GM23338 (cell line): ENCODE data around the gene SLX4. TPM values are rescaled to one million over a fixed set of nuclear protein-coding genes. Genes with fewer than 3 reads are reported as not detected.

Experiments used
- ATAC-seq: fragments of 200-7000 bp; cut with Tn5 transposase; 3 replicates; pipeline ENCODE4 v1.9.1; 2020
- DNase-seq: peaks from one replicate; pipeline ENCODE4 v3.0.0-alpha.2; 2015; ENCODE audit warnings: low spot score
- H2AFZ ChIP-seq: fragments of 200-600 bp; sonication (generic); 2 replicates; pipeline ENCODE4 v1.8.0; 2016; ENCODE audit warnings: antibody characterized with exemption, mild to moderate bottlenecking, moderate library complexity
- H3F3A ChIP-seq: fragments of 200-600 bp; sonication (generic); replicated peaks from 2 replicates; pipeline ENCODE4 v1.8.0; 2017; ENCODE audit warnings: antibody characterized with exemption, mixed run types, low read depth
- H3K27ac ChIP-seq: fragments of 200-600 bp; sonication (generic); 2 replicates; pipeline ENCODE4 v1.6.1; 2016; ENCODE audit warnings: low read depth
- H3K27me3 ChIP-seq: fragments of 200-600 bp; sonication (generic); 2 replicates; pipeline ENCODE4 v1.8.0; 2016; ENCODE audit warnings: mild to moderate bottlenecking, mixed run types, moderate library complexity; ENCODE audit not compliant: insufficient read depth
- H3K36me3 ChIP-seq: fragments of 200-600 bp; sonication (generic); 2 replicates; pipeline ENCODE4 v1.8.0; 2016; ENCODE audit warnings: mild to moderate bottlenecking; ENCODE audit not compliant: insufficient read depth
- H3K4me1 ChIP-seq: fragments of 200-600 bp; sonication (generic); 2 replicates; pipeline ENCODE4 v1.8.0; 2016; ENCODE audit warnings: mild to moderate bottlenecking, moderate library complexity; ENCODE audit not compliant: insufficient read depth
- H3K4me2 ChIP-seq: fragments of 200-600 bp; sonication (generic); 2 replicates; pipeline ENCODE4 v1.7.1; 2017; ENCODE audit warnings: mixed run types
- H3K4me3 ChIP-seq: fragments of 200-600 bp; sonication (generic); 2 replicates; pipeline ENCODE4 v1.6.1; 2016; ENCODE audit warnings: mixed run types
- H3K79me2 ChIP-seq: fragments of 200-600 bp; sonication (generic); replicated peaks from 2 replicates; pipeline ENCODE4 v1.8.0; 2017; ENCODE audit warnings: mild to moderate bottlenecking; ENCODE audit not compliant: insufficient read depth
- H3K9me2 ChIP-seq: fragments of 200-600 bp; sonication (generic); 2 replicates; pipeline ENCODE4 v1.8.0; 2017; ENCODE audit not compliant: insufficient read depth
- H4K20me1 ChIP-seq: fragments of 200-600 bp; sonication (generic); replicated peaks from 2 replicates; pipeline ENCODE4 v1.8.0; 2017; ENCODE audit warnings: mild to moderate bottlenecking; ENCODE audit not compliant: insufficient read depth
- H3K27ac Mint-ChIP-seq: 2 replicates; pipeline ENCODE4 v1.8.0; 2020; ENCODE audit warnings: inconsistent platforms, mild to moderate bottlenecking, moderate library complexity, mixed read lengths
- H3K27me3 Mint-ChIP-seq: 3 replicates; pipeline ENCODE4 v1.8.0; 2022; ENCODE audit warnings: low read depth, mild to moderate bottlenecking, moderate library complexity, mixed read lengths, inconsistent platforms; ENCODE audit not compliant: insufficient read depth, poor library complexity
- H3K36me3 Mint-ChIP-seq: 3 replicates; pipeline ENCODE4 v1.8.0; 2021; ENCODE audit warnings: low read depth, mild to moderate bottlenecking, inconsistent platforms, moderate library complexity, mixed read lengths
- H3K4me1 Mint-ChIP-seq: 3 replicates; pipeline ENCODE4 v1.8.0; 2020; ENCODE audit warnings: mild to moderate bottlenecking, inconsistent platforms, mixed read lengths
- H3K4me3 Mint-ChIP-seq: 3 replicates; pipeline ENCODE4 v1.8.0; 2021; ENCODE audit warnings: moderate library complexity, mild to moderate bottlenecking, inconsistent platforms, mixed read lengths
- H3K9me3 Mint-ChIP-seq: 3 replicates; pipeline ENCODE4 v1.8.0; 2020; ENCODE audit warnings: moderate library complexity, mild to moderate bottlenecking, inconsistent platforms, mixed read lengths
- CREB1 ChIP-seq: fragments of 250-450 bp; sonication (Bioruptor Pico); IDR thresholded peaks from 2 replicates; pipeline ENCODE4 v1.5.0; 2020; ENCODE audit warnings: low read depth, mild to moderate bottlenecking, moderate library complexity
- CTCF ChIP-seq, 2 experiments: fragments of 200-600 bp in 1 of 2; sonication (generic) in 1 of 2; conservative IDR thresholded peaks; 2 replicates each; pipeline versions ENCODE4 v1.5.1 to v1.6.1; 2016 to 2017; ENCODE audit warnings: antibody characterized with exemption in 2 of 2, low read depth in 2 of 2, mild to moderate bottlenecking in 2 of 2, moderate library complexity in 1 of 2
- POLR2AphosphoS5 ChIP-seq: IDR thresholded peaks from 2 replicates; pipeline ENCODE4 v1.6.1; 2016; ENCODE audit warnings: antibody characterized with exemption, low read depth
- REST ChIP-seq: IDR thresholded peaks from one replicate; pipeline ENCODE4 v1.6.1; 2018; ENCODE audit warnings: antibody characterized with exemption; ENCODE audit not compliant: unreplicated experiment
- STAT1 ChIP-seq: IDR thresholded peaks from one replicate; pipeline ENCODE4 v1.6.1; 2016; ENCODE audit warnings: antibody characterized with exemption; ENCODE audit not compliant: unreplicated experiment
- ZNF462 ChIP-seq: fragments of 250-450 bp; sonication (Bioruptor Pico); IDR thresholded peaks from 2 replicates; pipeline ENCODE4 v1.5.0; 2020; ENCODE audit warnings: mild to moderate bottlenecking, moderate library complexity
- polyA plus RNA-seq: library from polyadenylated mRNA; unstranded; fragments of >200 nt; fragmentation: Nextera tagmentation; extraction: Ambion mirVana; gene quantifications from 2 replicates; pipeline ENCODE4 v1.2.1, GENCODE V29; 2016
- total RNA-seq: library from RNA; depleted of rRNA; stranded (reverse); fragments of >200 nt; shearing (Covaris generic); gene quantifications from 2 replicates; pipeline ENCODE4 v1.2.3, GENCODE V29; 2014

Gene SLX4
- total and polyA plus RNA-seq, 2 experiments from 2014 or later, result 3.0 to 15.2 TPM

- ATAC-seq (peak; percentile 83), DNase-seq (peak; percentile 93)
- H3K27me3 Mint-ChIP-seq, result peaks cover 19% of the 10 kb centered on the region
- peaks cover 30% of the 10 kb centered on the region; the same call in 2 of the 3 replicates for H3K4me1 Mint-ChIP-seq
- no peak within 1 kb of the TSS; the same call in 2 of the 3 replicates for H3K4me3 Mint-ChIP-seq
- Histone ChIP-seq H4K20me1 (no peaks in the 10 kb centered on the region; the same call in none of the 2 replicates), H3K4me3 (no peak within 1 kb of the TSS), H2AFZ (no peak within 1 kb of the TSS), H3F3A (peaks cover 19% of the 10 kb centered on the region; the same call in 1 of the 2 replicates), H3K9me2 (no peaks in the 10 kb centered on the region), H3K79me2 (no peaks in the 10 kb centered on the region), H3K27ac (peak within 1 kb of the TSS; percentile 74), H3K36me3 (peaks cover 9% of the 10 kb centered on the region; the same call in 1 of the 2 replicates), H3K27me3 (no peaks in the 10 kb centered on the region), H3K4me2 (no peak within 1 kb of the TSS), H3K4me1 (peaks cover 7% of the 10 kb centered on the region)
- peaks cover 76% of the 10 kb centered on the region for H3K36me3 Mint-ChIP-seq
- peak; percentile 74 to 88 for TF ChIP-seq CTCF (conservative IDR thresholded peaks at IDR 0.05; ENCODE audit: low read depth in 2 of 2)
- no peak for TF ChIP-seq STAT1
- peak within 1 kb of the TSS; percentile 88 for H3K27ac Mint-ChIP-seq
- no peaks in the 10 kb centered on the region for H3K9me3 Mint-ChIP-seq
These were observed 43.0 kb upstream of the SLX4 start, which contains the start of gene DNASE1 for GRCh38 chr16:3654249-3654991. TSS of gene DNASE1 (plus strand) at chr16:3654691. CDS start at chr16:3655374, 683 bp downstream.

GRCh38 chr16:3652373-3653195 is 41.2 kb upstream of the SLX4 start:
- H2AFZ ChIP-seq, result no peak overlapping the region
- H3F3A ChIP-seq, result peaks cover 13% of the 10 kb centered on the region; the same call in 1 of the 2 replicates
- H3K4me3 ChIP-seq, result no peak overlapping the region
- H3K4me1 ChIP-seq, result peaks cover 7% of the 10 kb centered on the region
- Mint-ChIP-seq H3K27me3 (peaks cover 22% of the 10 kb centered on the region), H3K36me3 (peaks cover 61% of the 10 kb centered on the region), H3K9me3 (0 out of 3 replicates have a peak, but pooled peaks cover 3% of the 10 kb centered on the region), H3K27ac (peak overlapping the region; percentile 66), H3K4me1 (peaks cover 30% of the 10 kb centered on the region; the same call in 2 of the 3 replicates), H3K4me3 (no peak overlapping the region)
- ATAC-seq (no peak; the same call in 2 of the 3 replicates), DNase-seq (no peak)
- no peaks in the 10 kb centered on the region for H3K79me2 ChIP-seq
- no peaks in the 10 kb centered on the region for H3K27me3 ChIP-seq
- H3K36me3 ChIP-seq, result peaks cover 6% of the 10 kb centered on the region; the same call in 1 of the 2 replicates
- peak overlapping the region; percentile 51; the same call in 1 of the 2 replicates for H3K4me2 ChIP-seq
- no peaks in the 10 kb centered on the region for H3K9me2 ChIP-seq
- no peaks in the 10 kb centered on the region; the same call in 1 of the 2 replicates for H4K20me1 ChIP-seq
- H3K27ac ChIP-seq, result 0 out of 2 replicates have a peak overlapping the region, but pooled peaks have one; percentile 39
- TF ChIP-seq CREB1 (CRISPR knock-in tag) (no peak), REST (no peak), POLR2AphosphoS5 (no peak), ZNF462 (CRISPR knock-in tag) (no peak)
